ENCODE measurements around the gene CLK4.

- TF ChIP-seq POLR2A (IDR thresholded peaks at IDR 0.05) = no peak
- no peak for TF ChIP-seq CTCF (IDR thresholded peaks at IDR 0.05)
- TF ChIP-seq POLR2AphosphoS5 (IDR thresholded peaks at IDR 0.05) = no peak
Observed at GRCh38 chr5:178630951-178631350, 4.1 kb upstream of the CLK4 start.

Measured in suprapubic skin (tissue), 4 donors.